ENCODE results near the gene TPM4.
"Not testable (repeated sequence)": the region's sequence is repeated elsewhere in the genome, so short reads cannot be mapped to it uniquely, and the experiment has no call there.

TPM4 gene

DNA sequence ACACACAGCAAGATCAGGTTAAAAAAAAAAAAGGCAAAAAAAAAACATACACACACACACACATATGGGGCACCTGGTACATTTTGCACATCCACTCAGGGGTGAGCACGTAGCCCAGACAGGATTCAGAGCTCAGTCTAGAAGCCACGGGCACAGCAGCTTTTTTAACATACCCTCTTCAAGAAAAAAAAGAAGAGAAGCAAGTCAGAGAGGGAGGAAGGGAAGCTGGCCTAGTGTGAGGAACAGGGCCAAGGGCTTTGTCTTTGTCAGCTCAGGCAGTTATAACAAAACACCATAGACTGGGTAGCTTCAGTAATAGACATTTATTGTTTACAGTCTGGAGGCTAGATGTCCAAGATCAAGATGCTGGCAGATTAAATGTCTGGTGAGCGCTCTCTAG lies 2.3 kb upstream of the TPM4 start:
- no peak for DNase-seq (ENCODE audit: low read depth)

DNA sequence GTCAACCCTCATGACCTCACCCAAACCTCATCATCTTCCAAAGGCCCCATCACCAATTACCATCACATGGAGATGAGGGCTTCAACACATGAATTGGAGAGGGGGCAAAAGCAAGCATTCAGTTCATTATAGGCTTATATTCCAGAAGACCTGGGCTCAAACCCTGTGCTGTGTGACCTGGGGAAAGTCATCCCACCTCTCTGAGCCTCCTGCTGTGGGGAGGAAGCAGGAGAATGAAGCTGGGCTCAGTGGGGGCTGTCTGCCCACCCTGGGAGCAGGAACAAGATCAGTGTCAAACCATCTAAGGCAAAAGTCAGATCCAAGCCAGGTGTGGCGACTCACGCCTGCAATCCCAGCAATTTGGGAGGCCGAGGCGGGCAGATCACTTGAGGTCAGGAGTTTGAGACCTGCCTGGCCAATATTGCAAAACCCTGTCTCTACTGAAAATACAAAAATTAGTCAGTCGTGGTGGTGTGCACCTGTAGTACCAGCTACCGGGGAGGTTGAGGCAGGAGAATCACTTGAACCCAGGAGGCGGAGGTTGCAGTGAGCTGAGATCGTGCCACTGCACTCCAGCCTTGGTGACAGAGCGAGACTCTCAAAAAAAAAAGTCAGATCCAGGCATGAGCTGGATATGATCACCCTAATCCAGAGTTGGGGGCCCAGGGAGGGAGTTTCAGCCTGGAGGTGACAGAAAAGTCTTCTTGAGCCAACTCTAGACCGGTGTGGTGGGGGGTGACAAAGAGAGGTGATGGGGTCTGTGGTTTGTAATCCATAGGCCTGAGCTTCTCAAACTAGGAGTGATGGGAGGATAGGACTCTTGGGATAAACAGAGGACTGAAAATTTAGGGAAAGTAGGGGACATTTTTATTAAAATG lies 1.6 kb upstream of the TPM4 start:
- DNase-seq (ENCODE audit: low read depth) = no peak

DNA sequence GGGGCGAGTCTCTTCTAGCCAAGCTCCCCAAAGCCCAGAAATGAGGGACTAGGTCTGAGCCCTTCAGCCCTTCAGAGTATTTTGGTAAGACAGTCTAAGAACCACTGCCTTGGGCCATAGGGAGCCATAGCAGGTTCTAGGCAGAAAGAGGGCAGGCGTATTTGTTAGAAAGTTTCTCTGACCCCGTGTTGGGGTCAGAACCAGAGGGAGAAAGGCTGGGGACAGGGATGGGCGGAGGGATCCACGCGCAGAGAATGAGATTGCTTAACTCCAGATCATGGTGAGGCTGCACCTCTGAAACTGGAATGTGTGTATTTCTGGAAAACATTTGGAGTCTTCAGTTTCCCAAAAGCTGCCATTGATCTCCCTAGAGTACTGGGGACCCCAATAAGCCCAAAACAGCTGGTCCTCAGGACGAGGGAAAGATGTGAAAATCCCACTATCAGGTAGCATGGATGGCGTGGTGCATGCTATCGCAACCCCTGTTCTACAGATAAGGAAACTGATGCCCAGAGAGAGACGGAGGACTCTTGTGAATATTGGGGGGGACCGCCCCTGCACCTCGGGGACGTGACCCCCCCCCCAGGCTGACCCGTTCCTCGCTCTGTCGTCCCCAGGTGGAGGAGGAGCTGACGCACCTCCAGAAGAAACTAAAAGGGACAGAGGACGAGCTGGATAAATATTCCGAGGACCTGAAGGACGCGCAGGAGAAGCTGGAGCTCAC lies 703 bp upstream of the TPM4 start:
- no peak for DNase-seq (ENCODE audit: low read depth)

DNA sequence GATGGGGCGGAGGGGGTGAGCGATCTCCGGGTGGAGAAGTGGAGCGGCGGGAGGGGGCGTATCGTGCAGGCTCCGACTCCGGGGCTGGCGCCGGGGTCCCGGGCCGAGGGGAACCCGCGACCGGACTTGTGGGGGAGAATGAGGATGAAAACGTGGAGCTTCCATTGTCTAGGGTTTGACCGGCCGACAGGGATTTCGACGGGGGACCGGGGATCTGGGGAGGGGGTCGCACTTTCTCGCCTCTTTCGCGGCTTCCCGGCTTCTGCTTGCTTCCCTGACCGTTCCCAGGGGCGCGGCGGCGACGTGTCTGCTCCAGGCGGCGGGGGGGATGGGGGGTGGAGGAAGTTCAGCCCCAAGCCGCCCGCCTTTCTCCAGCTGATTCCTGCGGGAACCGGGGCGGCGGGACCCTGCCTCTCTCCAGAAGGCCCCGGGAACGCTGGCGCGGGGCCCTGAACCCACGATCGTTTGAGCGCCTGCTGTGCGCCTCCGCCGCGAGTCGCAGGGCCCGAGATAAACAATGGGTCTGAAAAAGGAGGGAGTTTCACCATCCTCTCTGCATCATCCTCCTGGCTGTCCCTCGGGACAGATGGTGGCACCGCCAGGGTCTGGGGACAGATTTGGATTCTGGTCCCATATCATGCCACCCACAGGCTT lies 790 bp downstream of the TPM4 start:
- no peak for DNase-seq (ENCODE audit: low read depth)

DNA sequence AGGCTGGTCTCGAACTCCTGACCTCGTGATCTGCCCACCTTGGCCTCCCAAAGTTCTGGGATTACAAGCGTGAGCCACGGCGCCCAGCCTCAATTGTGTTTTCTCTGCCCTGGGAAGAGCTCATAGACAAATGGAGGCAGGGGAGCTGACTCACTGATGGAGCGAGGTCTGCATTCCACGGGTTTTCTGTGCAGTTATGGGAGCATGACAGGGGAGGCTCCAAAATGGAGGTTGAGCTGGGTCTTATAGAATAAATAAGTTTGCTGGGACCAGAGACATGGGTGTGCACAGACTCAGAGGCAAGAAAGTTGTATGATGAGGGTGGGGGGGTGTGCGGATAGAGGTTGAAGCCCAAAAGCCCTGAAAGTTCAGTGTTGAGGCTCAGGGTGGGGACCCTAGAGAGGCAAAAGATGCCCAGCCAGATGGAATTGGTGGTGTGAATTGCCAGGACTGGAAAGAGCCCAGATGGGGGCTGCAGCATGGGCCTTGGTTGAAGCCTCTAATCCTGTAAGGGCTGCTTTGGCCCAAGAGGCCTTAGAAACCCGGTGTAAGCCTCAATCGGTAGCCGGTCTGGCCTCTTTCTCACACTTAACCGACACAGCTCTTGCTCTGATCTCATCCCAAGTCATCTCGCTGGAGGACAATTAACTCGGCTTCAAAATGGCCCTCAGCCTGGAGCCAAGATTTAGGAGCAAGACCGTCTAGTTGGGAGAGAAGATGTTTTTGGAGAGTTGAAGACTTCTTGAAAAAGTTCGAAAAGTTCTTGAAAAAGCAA lies 1.9 kb downstream of the TPM4 start:
- DNase-seq (ENCODE audit: low read depth) = no peak

DNA sequence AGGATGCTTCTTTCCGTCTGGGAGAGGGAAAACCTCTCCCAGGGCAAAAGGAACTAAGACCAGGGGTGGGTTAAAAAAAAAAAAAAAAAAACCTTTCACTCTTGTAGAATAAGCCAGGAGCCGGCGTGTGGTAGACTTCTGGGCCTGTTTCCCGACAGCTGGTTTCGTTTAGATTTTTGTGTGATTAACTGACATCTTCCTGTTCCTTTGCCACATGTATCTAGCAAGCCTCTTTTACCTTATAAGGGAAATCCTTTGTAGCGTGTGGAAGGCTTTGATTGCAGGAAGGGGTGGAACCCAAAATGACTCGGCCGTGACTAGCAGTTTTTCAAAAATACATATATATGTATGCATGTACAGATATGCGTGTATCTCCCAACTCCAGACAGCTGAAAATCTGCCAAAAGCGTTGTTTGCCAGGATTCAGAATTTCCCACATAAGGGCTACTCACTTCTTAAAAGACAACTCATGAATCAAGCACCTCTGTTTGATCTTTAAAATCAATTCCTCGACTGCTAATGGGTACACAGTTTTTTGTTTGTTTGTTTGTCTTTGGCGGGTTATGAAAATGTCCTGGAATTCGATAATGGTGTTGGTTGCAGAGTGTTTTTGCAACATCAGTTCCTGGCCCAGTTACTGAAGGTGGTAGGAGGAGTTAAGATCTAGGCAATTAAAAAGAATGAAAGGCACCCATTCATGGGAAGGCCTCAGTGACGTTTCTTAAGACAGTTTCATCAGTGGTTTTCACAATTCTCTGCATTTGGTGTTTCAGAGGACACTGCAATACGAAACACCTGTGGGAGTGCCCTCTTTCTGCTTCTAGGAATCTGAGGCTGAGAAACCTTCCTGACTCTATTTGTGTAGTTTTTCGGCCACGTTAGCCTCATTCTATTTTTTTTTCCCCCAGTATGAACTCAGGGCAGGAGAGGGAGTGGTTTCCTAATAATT lies 2.7 kb downstream of the TPM4 start:
- DNase-seq (ENCODE audit: low read depth) = peak; percentile 45

DNA sequence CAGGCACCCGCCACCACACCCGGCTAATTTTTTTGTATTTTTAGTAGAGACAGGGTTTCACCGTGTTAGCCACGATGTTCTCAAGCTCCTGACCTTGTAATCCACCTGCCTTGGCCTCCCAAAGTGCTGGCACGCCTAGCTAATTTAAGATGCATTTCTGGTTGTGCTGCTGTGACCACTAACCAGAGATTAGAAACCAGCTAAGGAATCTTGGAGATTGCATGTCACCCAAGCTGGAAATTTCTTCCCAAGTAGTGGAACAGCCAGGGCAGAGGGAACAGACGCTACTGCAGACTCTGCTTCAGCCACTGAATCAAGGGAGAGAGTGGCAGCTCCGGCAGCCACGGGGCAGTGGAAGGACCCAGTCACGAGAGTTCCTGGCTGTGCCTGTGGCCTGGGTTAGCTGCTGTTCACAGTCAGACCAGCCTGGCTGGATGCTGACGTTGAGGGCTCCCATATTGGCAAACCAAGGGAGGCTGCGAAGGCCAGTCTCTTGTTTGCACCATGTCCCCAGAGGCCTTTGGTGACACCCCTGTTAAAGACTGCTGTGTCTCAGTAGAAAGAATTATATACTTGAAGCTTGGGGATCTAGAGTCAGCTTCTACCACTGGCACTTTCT lies 7.9 kb downstream of the TPM4 start:
- no peak for DNase-seq (ENCODE audit: low read depth)

DNA sequence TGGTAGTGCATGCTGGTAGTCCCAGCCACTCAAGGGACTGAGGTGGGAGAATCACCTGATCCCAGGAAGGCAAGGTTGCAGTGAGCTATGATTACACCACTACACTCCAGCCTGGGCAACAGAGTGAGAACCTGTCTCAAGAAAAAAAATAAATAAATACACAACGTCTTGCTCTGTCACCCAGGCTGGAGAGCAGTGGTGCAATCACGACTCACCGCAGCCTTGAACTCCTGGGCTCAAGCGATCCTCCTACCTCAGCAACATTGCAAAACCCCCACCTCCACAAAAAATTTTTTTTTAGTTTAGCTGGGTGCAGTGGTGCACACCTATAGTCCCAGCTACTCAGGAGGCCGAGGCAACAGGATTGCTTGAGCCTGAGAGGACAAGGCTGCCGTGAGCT lies 8.8 kb downstream of the TPM4 start:
- no peak for DNase-seq (ENCODE audit: low read depth)

DNA sequence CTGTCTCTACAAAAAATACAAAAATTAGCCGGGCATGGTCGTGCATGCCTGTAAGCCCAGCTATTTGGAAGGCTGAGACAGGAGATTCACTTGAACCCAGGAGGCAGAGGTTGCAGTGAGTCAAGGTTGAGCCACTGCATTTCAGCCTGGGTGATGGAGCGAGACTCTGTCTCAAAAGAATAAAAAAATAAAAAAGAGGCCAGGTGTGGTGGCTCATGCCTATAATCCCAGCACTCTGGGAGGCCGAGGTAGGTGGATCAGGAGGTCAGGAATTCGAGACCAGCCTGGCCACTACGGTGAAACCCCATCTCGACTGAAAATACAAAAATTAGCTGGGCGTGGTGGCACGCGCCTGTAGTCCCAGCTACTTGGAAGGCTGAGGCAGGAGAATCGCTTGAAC lies 11.1 kb downstream of the TPM4 start:
- DNase-seq (ENCODE audit: low read depth) = not testable (repeated sequence)

DNA sequence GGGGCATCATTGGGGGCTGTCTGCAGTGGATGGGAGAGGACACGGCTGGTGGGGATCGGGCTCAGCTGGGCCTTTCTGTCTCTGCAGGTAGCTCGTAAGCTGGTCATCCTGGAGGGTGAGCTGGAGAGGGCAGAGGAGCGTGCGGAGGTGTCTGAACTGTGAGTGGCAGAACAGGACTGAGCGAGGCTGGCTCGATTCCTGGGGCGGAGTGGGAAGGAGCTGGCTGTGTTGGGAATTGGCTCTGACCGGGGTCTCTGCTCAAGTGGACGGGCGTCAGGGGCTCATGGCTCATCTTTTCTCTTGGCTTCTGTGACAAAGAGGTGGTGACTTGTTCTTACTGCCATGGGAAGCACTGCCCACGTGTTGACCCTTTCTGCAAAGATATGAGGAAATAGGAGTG lies 11.6 kb downstream of the TPM4 start:
- DNase-seq (ENCODE audit: low read depth) = no peak

DNA sequence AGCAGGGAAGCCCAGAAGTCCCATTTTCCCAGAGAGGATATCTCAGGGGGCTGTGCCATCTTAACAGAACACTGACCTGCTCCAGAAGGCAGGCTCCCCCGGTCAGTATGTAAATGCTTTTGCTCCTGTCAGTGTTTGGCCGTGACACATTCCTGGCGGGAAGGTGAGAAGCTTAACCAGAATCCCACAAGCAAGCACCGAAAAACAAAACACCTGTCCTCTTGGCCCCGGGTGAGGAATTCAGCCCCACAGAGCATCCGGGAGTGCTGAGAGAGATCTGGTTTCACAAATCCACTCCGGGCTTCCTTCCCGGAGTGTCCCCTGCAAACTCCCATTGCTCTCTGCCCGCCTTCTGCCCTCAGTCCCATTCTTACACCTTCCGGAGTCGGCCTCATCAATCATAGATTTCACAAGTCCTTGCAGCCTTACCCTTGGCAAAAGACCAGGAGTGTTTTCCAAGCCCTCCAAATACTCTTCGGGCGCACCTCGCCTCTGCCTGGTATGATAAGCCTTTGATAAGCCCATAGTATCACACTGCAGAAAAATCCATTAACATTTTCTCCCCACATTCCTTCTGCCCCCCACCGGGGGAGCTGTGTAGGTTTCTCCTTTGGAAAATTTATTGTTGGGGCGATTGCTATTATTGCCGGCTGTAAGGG lies 12.2 kb downstream of the TPM4 start:
- no peak for DNase-seq (ENCODE audit: low read depth)

DNA sequence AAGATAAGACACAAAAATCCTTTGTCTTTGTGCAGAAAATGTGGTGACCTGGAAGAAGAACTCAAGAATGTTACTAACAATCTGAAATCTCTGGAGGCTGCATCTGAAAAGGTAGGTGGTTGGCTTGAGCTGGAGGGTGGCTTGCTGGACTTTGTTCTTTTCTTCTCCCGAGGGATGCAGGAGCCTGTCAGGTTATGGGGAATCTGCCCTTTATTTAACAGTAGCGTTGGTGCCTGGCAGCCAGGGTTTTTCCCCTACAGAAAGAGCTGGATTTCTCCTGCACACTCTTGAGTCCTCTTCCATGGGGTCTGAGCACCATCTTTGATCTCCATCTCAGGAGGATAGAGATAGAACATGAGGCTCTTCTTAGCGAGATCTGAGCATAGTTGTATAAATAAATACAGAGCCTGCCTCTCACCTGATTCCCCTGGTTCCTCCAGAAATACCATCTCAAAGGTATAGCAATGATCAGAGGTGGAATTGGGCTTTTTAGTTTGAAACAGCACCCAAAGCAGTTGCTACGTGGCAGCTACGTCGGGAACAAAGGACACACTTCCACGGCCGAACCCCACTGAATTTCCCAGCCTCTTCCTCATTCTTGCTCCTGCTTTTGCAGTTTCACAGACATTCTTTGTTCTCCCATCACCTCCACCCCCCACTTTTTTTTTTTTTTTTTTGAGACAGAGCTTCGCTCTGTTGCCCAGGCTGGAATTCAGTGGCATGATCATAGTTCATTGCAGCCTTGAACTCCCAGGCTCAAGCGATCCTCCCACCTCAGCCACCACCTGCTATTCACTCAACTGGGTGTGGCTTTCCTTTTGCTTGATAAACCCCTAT lies 12.9 kb downstream of the TPM4 start:
- DNase-seq (ENCODE audit: low read depth) = no peak

DNA sequence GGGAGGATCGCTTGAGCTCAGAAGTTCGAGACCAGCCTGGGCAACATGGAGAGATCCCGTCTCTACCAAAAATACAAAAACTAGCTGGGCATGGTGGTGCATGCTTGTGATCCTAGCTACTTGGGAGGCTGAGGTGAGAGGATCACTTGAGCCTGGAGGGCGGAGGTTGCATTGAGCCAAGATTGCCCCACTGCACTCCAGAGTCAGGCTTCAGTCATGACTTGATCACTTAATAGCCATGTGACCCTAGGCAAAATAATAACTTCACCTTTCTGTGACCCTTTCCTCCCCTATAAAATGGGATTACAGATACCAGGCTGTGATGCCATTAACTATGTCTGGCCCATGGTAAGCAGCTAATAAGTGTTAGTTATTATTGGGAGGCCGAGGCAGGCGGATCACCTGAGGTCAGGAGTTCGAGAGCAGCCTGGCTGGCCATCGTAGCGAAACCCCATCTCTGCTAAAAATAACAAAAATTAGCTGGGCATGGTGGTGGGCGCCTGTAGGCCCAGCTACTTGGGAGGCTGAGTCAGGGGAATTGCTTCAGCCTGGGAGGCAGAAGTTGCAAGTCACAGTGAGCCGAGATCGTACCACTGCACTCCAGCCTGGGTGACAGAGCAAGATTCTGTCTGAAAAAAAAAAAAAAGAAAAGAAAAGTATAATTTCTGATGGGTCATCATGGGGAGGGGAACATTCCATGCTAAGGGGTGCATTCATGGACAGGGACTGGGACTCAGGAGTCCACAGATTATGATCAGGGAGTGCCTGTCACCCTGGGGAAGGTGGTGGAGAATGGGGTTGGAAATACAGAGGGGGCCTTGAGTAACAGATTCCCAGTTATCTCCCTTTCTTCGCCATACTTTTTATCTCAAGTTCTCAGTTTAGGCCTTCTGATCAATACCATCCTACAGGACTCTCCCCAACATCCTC lies 15.5 kb downstream of the TPM4 start:
- DNase-seq (ENCODE audit: low read depth) = no peak

DNA sequence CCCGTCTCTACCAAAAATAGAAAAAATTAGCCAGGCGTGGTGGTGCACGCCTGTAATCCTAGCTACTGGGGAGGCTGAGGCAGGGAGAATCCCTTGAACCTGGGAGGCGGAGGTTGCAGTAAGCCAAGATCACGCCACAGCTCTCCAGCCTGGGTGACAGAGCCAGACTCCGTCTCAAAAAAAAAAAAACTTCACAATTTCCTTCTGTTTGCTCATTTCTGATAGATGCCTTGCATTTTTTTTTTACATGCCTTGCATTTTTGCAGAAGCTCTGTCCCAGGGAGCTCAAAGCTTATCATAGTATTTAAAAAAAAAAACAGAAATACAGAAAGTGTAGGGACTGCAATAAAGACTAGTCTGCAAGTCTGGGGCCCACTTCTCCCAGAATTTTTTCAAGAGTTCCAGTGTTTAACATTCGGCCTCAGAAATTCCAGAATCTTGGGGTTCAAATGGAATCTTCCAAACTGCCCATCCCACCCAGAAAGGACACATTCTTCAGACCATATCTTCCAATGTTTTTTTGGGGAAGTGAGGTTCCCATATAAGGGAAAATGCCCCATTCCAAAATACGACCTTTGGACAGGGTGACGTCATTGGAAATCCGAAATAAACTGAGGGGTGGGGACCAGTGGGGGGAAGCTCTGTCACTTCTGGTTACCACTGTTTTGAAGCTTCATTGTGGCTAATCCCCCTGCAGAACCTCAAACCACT lies 18.2 kb downstream of the TPM4 start:
- no peak for DNase-seq (ENCODE audit: low read depth)

DNA sequence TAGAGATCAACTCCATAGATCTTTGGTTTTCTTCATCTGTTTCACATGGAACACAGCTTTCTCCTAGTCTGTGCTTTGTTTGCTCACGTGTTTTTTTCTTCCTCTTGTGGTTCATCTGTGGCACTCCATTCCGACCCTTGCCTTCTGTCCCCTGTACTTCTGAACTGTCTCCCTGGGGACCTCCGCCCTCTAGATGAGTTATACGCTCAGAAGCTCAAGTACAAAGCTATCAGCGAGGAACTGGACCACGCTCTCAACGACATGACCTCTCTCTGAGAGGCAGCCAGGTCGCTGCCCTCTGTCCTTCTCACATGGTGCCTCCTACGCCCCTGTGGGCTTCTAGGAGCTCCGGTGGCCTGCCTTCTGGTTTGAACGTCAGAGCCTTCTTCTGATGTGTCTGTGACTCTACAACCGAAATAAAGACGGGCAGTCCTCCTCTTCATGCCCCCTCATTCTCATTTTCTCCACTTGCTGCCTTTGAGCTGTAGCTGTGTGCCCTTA lies 18.8 kb downstream of the TPM4 start:
- no peak for DNase-seq (ENCODE audit: low read depth)

DNA sequence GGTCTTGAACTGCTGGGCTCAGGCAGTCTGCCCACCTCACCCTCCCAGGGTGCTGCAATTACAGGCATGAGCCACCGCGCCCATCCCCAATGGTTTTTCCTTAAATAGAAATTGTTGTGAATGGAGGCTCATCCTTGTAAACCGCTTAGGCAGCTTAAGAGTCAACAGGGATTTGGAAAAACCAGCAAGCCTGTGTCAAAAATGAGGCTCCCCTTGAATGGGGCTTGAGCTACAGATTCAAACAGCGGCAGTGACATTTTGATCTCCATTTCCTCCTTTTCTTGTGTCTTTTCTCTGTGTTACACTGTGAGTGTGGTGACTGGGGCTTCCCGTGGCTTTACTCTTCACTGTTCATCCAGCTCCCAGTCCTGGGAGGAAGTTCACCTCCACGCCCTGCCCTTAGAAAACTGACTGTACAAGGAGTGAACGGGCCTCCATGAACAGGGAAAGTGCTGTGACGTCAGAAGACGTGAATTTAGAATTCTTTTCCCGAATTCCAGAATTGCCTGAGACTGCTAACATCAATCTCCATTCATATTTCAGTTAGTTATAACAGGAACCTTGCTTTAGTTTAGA lies 20.1 kb downstream of the TPM4 start:
- no peak for DNase-seq (ENCODE audit: low read depth)

DNA sequence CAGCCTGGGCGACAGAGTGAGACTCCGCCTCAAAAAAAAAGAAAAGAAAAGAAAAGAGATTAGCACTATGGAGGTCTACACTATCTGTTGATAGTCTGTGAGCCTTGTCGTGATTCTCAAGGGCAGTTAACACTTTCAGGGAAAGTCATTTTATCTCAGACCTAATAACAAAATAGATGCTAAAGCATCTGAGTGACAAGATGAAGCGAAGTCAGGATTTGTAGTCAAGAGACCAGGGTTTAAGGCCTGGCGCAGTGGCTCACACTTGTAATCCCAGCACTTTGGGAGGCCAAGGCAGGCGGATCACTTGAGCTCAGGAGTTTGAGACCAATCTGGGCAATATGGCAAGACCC lies 22.1 kb downstream of the TPM4 start:
- no peak for DNase-seq (ENCODE audit: low read depth)
